GM23248 (cell line): ENCODE measurements around the gene SLC1A3.

Experiments used
- EZH2 ChIP-seq: fragments of 200-600 bp; sonication (generic); IDR thresholded peaks from 2 replicates; pipeline ENCODE4 v1.6.1; 2018; ENCODE audit warnings: antibody characterized with exemption, mild to moderate bottlenecking; ENCODE audit not compliant: insufficient read depth, poor library complexity, severe bottlenecking
- EZH2phosphoT487 ChIP-seq: fragments of 200-600 bp; sonication (generic); IDR thresholded peaks from 2 replicates; pipeline ENCODE4 v1.6.1; 2018; ENCODE audit warnings: antibody characterized with exemption, moderate library complexity, mild to moderate bottlenecking, low read depth; ENCODE audit not compliant: insufficient read depth

GRCh38 chr5:36590513-36591286 lies 15.7 kb upstream of the SLC1A3 start:
- no peak for TF ChIP-seq EZH2
- no peak for TF ChIP-seq EZH2phosphoT487
